ENCODE data around the gene PLVAP. TPM values are rescaled to one million over a fixed set of nuclear protein-coding genes. Genes with fewer than 3 reads are reported as not detected.

Gene PLVAP
- total and polyA plus RNA-seq, 9 of the 15 experiments (the other 6 are each of a cell fraction or from before 2014, with no cell fraction given), result 0.09 to 0.84 (median 0.51) TPM; not detected in 4

GRCh38 chr19:17411801-17412200 lies 34.7 kb upstream of the PLVAP start:
- in situ Hi-C loops (cut with MboI), result no loop called here
- 0 out of 4 replicates have a peak overlapping the region, but pooled peaks of 1 of the 2 experiments have one; percentile 2 for H3K9ac ChIP-seq (ENCODE audit: insufficient read depth in 1 of 2, low read depth in 2 of 2, low read length in 2 of 2)
- peaks cover 32% of the 10 kb centered on the region; the same call in 2 of the 3 replicates for H3K36me3 ChIP-seq (ENCODE audit: control insufficient read depth, insufficient read depth, low read length)
- H3K4me1 ChIP-seq (replicated peaks in 1 of 2; ENCODE audit: control insufficient read depth in 2 of 2, insufficient read depth in 2 of 2, low read length in 2 of 2), result peaks cover 3 to 9% of the 10 kb centered on the region in 2 experiments; a peak in 4 of 5 replicates
- H4K20me1 ChIP-seq (replicated peaks; ENCODE audit: control insufficient read depth, insufficient read depth, low read length), result no peaks in the 10 kb centered on the region
- TF ChIP-seq ZNF780A (CRISPR knock-in tag; IDR thresholded peaks at IDR 0.05) (no peak), ZNF253 (CRISPR knock-in tag; conservative IDR thresholded peaks at IDR 0.05) (no peak), ZNF766 (CRISPR knock-in tag; conservative IDR thresholded peaks at IDR 0.05) (no peak), HEY1 (CRISPR knock-in tag; IDR thresholded peaks at IDR 0.05; ENCODE audit: borderline replicate concordance) (no peak), ZNF644 (tag; IDR thresholded peaks at IDR 0.05; ENCODE audit: low read depth) (no peak), MCM3 (IDR thresholded peaks at IDR 0.05) (no peak), NR4A1 (CRISPR knock-in tag; IDR thresholded peaks at IDR 0.05) (no peak), NR4A1 (tag; IDR thresholded peaks at IDR 0.05) (no peak), MLX (CRISPR knock-in tag; conservative IDR thresholded peaks at IDR 0.05) (no peak), ZNF274 (IDR thresholded peaks at IDR 0.05; ENCODE audit: borderline replicate concordance, low read depth, low read length) (no peak), SMARCB1 (IDR thresholded peaks at IDR 0.05; ENCODE audit: insufficient read length, low read depth) (no peak), THAP12 (CRISPR knock-in tag; IDR thresholded peaks at IDR 0.05) (no peak), SMARCA4 (IDR thresholded peaks at IDR 0.05) (no peak), RBM34 (IDR thresholded peaks at IDR 0.05; ENCODE audit: borderline replicate concordance, insufficient read depth, low read length) (no peak)
- TF ChIP-seq, protein P1, sequence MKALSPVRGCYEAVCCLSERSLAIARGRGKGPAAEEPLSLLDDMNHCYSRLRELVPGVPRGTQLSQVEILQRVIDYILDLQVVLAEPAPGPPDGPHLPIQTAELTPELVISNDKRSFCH (CRISPR knock-in tag; IDR thresholded peaks at IDR 0.05), result no peak
- TF ChIP-seq, protein P1 (tag; IDR thresholded peaks at IDR 0.05), result no peak
- TF ChIP-seq, protein P2, sequence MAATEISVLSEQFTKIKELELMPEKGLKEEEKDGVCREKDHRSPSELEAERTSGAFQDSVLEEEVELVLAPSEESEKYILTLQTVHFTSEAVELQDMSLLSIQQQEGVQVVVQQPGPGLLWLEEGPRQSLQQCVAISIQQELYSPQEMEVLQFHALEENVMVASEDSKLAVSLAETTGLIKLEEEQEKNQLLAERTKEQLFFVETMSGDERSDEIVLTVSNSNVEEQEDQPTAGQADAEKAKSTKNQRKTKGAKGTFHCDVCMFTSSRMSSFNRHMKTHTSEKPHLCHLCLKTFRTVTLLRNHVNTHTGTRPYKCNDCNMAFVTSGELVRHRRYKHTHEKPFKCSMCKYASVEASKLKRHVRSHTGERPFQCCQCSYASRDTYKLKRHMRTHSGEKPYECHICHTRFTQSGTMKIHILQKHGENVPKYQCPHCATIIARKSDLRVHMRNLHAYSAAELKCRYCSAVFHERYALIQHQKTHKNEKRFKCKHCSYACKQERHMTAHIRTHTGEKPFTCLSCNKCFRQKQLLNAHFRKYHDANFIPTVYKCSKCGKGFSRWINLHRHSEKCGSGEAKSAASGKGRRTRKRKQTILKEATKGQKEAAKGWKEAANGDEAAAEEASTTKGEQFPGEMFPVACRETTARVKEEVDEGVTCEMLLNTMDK (IDR thresholded peaks at IDR 0.05; ENCODE audit: borderline replicate concordance, insufficient read depth, low read depth, low read length, poor library complexity, severe bottlenecking), result no peak
- WGBS (ENCODE audit: insufficient coverage, low coverage, missing lambda C conversion rate), result 79% methylated on average over 10 of the region's 11 CpGs
- ATAC-seq, result no peak
- no peak overlapping the region for H2AFZ ChIP-seq (ENCODE audit: low read depth, low read length)
- ChIA-PET POLR2A (interaction anchor here (0.8 kb wide), 1 partner anchor 10 kb away, joined by 3 read pairs; no protein-coding TSS in a partner anchor), CTCF (ENCODE audit: low intra/inter-chr PET ratio) (no interaction called here)
- H3K27ac ChIP-seq (ENCODE audit: extremely low read depth, low read depth, low read length), result no peak overlapping the region
- no peak overlapping the region for H3K4me2 ChIP-seq (ENCODE audit: insufficient read depth, low read length)
- H3K9me1 ChIP-seq (ENCODE audit: control insufficient read depth, insufficient read depth, low read length), result no peaks in the 10 kb centered on the region
- no peak for FAIRE-seq
- peaks cover 16% of the 10 kb centered on the region for H3K79me2 ChIP-seq (ENCODE audit: control insufficient read depth, insufficient read depth, low read length)
- H3K4me3 ChIP-seq, result no peak overlapping the region
- intact Hi-C loops (cut with micrococcal nuclease), result no loop called here
- BruUV-seq (replicated peaks), result no TSS peak
- H3K9me3 ChIP-seq (replicated peaks; ENCODE audit: control insufficient read depth, insufficient read depth, low read depth, low read length), result no peaks in the 10 kb centered on the region
- no peak for DNase-seq (ENCODE audit: extremely low read depth in 1 of 4, low spot score in 3 of 4)
- H3K27me3 ChIP-seq (ENCODE audit: control insufficient read depth in 2 of 2, insufficient read depth in 2 of 2, low read length in 2 of 2), result no peaks in the 10 kb centered on the region

Measured in K562 (cell line).